ENCODE measurements around the gene EIF4E1B. TPM values are rescaled to one million over a fixed set of nuclear protein-coding genes. Genes with fewer than 3 reads are reported as not detected.

Gene EIF4E1B
- total RNA-seq, 5 donors from 2014 or later (not counting 1 experiment from before 2014, with no cell fraction given), result not detected

- H3K27me3 ChIP-seq (replicated peaks in 1 of 2; ENCODE audit: control insufficient read depth in 2 of 2, extremely low read depth in 1 of 2, insufficient read depth in 2 of 2, low read length in 1 of 2), result peaks cover 4 to 62% of the 10 kb centered on the region in 2 experiments
- WGBS (ENCODE audit: insufficient coverage), result 59% methylated on average over 6 of the region's 7 CpGs
- H3K4me3 Mint-ChIP-seq, result no peak overlapping the region
- no peaks in the 10 kb centered on the region for H3K9me3 ChIP-seq
- CTCF ChIA-PET, result no interaction called here
- H3K36me3 ChIP-seq (ENCODE audit: control insufficient read depth in 2 of 2, extremely low read depth in 1 of 2, insufficient read depth in 1 of 2, low read length in 1 of 2), result no peaks in the 10 kb centered on the region
- H3K4me1 ChIP-seq (ENCODE audit: control insufficient read depth in 1 of 2, extremely low read depth in 1 of 2, insufficient read depth in 2 of 2, low read length in 2 of 2), result no peaks in the 10 kb centered on the region
- no peak for DNase-seq
- no peak overlapping the region for H3K4me3 ChIP-seq (ENCODE audit: control insufficient read depth in 1 of 2, extremely low read depth in 1 of 2, low read length in 1 of 2)
- no peaks in the 10 kb centered on the region for H3K9me3 Mint-ChIP-seq
- ATAC-seq (replicated peaks in 1 of 4), result no peak
- H3K4me1 Mint-ChIP-seq, result no peaks in the 10 kb centered on the region
- H3K36me3 Mint-ChIP-seq, result no peaks in the 10 kb centered on the region
- POLR2A ChIA-PET, result no interaction called here
- H3K27ac ChIP-seq (ENCODE audit: low read length), result no peak overlapping the region
- H3K27me3 Mint-ChIP-seq, result peaks cover 18 to 37% of the 10 kb centered on the region in 2 donors
- H3K27ac Mint-ChIP-seq, result no peak overlapping the region
Measured at GRCh38 chr5:176667637-176668036, 37.2 kb downstream of the EIF4E1B start.

- H3K27me3 ChIP-seq (replicated peaks in 1 of 2; ENCODE audit: control insufficient read depth in 2 of 2, extremely low read depth in 1 of 2, insufficient read depth in 2 of 2, low read length in 1 of 2), result peaks cover 4 to 52% of the 10 kb centered on the region in 2 experiments
- ChIA-PET CTCF (interaction anchor here in 1 of 2 donors (2.4 kb wide), 1 partner anchor 10 kb away, joined by 9 read pairs; no protein-coding TSS in a partner anchor), POLR2A (no interaction called here)
- no peaks in the 10 kb centered on the region for H3K36me3 ChIP-seq (ENCODE audit: control insufficient read depth in 2 of 2, extremely low read depth in 1 of 2, insufficient read depth in 1 of 2, low read length in 1 of 2)
- peaks cover 0 to 6% of the 10 kb centered on the region in 2 experiments for H3K4me1 ChIP-seq (ENCODE audit: control insufficient read depth in 1 of 2, extremely low read depth in 1 of 2, insufficient read depth in 2 of 2, low read length in 2 of 2)
- ATAC-seq (replicated peaks in 1 of 4) (no peak), DNase-seq (no peak)
- H3K4me3 ChIP-seq (ENCODE audit: control insufficient read depth in 1 of 2, extremely low read depth in 1 of 2, low read length in 1 of 2), result no peak overlapping the region
- no peak overlapping the region for H3K27ac Mint-ChIP-seq
- no peaks in the 10 kb centered on the region for H3K4me1 Mint-ChIP-seq
- WGBS (ENCODE audit: insufficient coverage), result 84% methylated on average over 5 of the region's 8 CpGs
- no peaks in the 10 kb centered on the region for H3K9me3 Mint-ChIP-seq
- no peak overlapping the region for H3K4me3 Mint-ChIP-seq
- no peak overlapping the region for H3K27ac ChIP-seq (ENCODE audit: low read length)
- H3K27me3 Mint-ChIP-seq, result peaks cover 12 to 29% of the 10 kb centered on the region in 2 donors
- no peaks in the 10 kb centered on the region for H3K9me3 ChIP-seq
- H3K36me3 Mint-ChIP-seq, result no peaks in the 10 kb centered on the region
Measured at GRCh38 chr5:176670449-176670848, 40.0 kb downstream of the EIF4E1B start.

GRCh38 chr5:176671399-176671798 lies 40.9 kb downstream of the EIF4E1B start:
- Histone ChIP-seq H3K4me1 (ENCODE audit: control insufficient read depth in 1 of 2, extremely low read depth in 1 of 2, insufficient read depth in 2 of 2, low read length in 2 of 2) (peaks cover 0 to 6% of the 10 kb centered on the region in 2 experiments), H3K4me3 (ENCODE audit: control insufficient read depth in 1 of 2, extremely low read depth in 1 of 2, low read length in 1 of 2) (no peak overlapping the region), H3K36me3 (ENCODE audit: control insufficient read depth in 2 of 2, extremely low read depth in 1 of 2, insufficient read depth in 1 of 2, low read length in 1 of 2) (no peaks in the 10 kb centered on the region), H3K27me3 (replicated peaks in 1 of 2; ENCODE audit: control insufficient read depth in 2 of 2, extremely low read depth in 1 of 2, insufficient read depth in 2 of 2, low read length in 1 of 2) (peaks cover 4 to 54% of the 10 kb centered on the region in 2 experiments), H3K27ac (ENCODE audit: low read length) (no peak overlapping the region), H3K9me3 (no peaks in the 10 kb centered on the region)
- H3K4me1 Mint-ChIP-seq, result no peaks in the 10 kb centered on the region
- ATAC-seq (replicated peaks in 1 of 4), result no peak
- peaks cover 13 to 29% of the 10 kb centered on the region in 2 donors for H3K27me3 Mint-ChIP-seq
- H3K4me3 Mint-ChIP-seq, result no peak overlapping the region
- H3K36me3 Mint-ChIP-seq, result no peaks in the 10 kb centered on the region
- ChIA-PET CTCF (no interaction called here), POLR2A (no interaction called here)
- no peaks in the 10 kb centered on the region for H3K9me3 Mint-ChIP-seq
- H3K27ac Mint-ChIP-seq, result no peak overlapping the region
- DNase-seq, result no peak
- WGBS (ENCODE audit: insufficient coverage), result 67% methylated on average over 3 of the region's 4 CpGs

GRCh38 chr5:176671890-176672747 lies 41.6 kb downstream of the EIF4E1B start:
- H3K27ac Mint-ChIP-seq, result no peak overlapping the region
- 70% methylated on average over 10 of the region's 18 CpGs for WGBS (ENCODE audit: insufficient coverage)

GRCh38 chr5:176673651-176674583 lies 43.4 kb downstream of the EIF4E1B start:
- ChIA-PET POLR2A (interaction anchor here in 1 of 2 donors (0.7 kb wide), 1 partner anchor 110 kb away, joined by 7 read pairs; no protein-coding TSS in a partner anchor), CTCF (interaction anchor here in 1 of 2 donors (0.6 kb wide), 1 partner anchor 482 kb away, joined by 3 read pairs; no protein-coding TSS in a partner anchor)
- no peak overlapping the region for H3K27ac ChIP-seq (ENCODE audit: low read length)
- ATAC-seq (replicated peaks in 1 of 4), result no peak
- Mint-ChIP-seq H3K4me1 (no peaks in the 10 kb centered on the region), H3K27me3 (peaks cover 31 to 47% of the 10 kb centered on the region in 2 donors), H3K9me3 (no peaks in the 10 kb centered on the region), H3K4me3 (no peak overlapping the region), H3K36me3 (no peaks in the 10 kb centered on the region), H3K27ac (no peak overlapping the region)
- no peak overlapping the region for H3K4me3 ChIP-seq (ENCODE audit: control insufficient read depth in 1 of 2, extremely low read depth in 1 of 2, low read length in 1 of 2)
- WGBS (ENCODE audit: insufficient coverage), result 82% methylated on average over 15 of the region's 18 CpGs
- DNase-seq, result no peak
- no peaks in the 10 kb centered on the region for H3K9me3 ChIP-seq
- H3K27me3 ChIP-seq (replicated peaks in 1 of 2; ENCODE audit: control insufficient read depth in 2 of 2, extremely low read depth in 1 of 2, insufficient read depth in 2 of 2, low read length in 1 of 2), result peaks cover 2 to 67% of the 10 kb centered on the region in 2 experiments
- no peaks in the 10 kb centered on the region for H3K36me3 ChIP-seq (ENCODE audit: control insufficient read depth in 2 of 2, extremely low read depth in 1 of 2, insufficient read depth in 1 of 2, low read length in 1 of 2)
- H3K4me1 ChIP-seq (ENCODE audit: control insufficient read depth in 1 of 2, extremely low read depth in 1 of 2, insufficient read depth in 2 of 2, low read length in 2 of 2), result peaks cover 0 to 6% of the 10 kb centered on the region in 2 experiments

More at GRCh38 chr5:176671890-176672747, 41.6 kb downstream of the EIF4E1B start:
- DNase-seq, result no peak
- no peaks in the 10 kb centered on the region for H3K36me3 Mint-ChIP-seq
- H3K4me3 Mint-ChIP-seq, result no peak overlapping the region
- ChIA-PET CTCF (no interaction called here), POLR2A (no interaction called here)
- no peaks in the 10 kb centered on the region for H3K9me3 Mint-ChIP-seq
- H3K4me3 ChIP-seq (ENCODE audit: control insufficient read depth in 1 of 2, extremely low read depth in 1 of 2, low read length in 1 of 2), result no peak overlapping the region
- H3K9me3 ChIP-seq, result no peaks in the 10 kb centered on the region
- H3K36me3 ChIP-seq (ENCODE audit: control insufficient read depth in 2 of 2, extremely low read depth in 1 of 2, insufficient read depth in 1 of 2, low read length in 1 of 2), result no peaks in the 10 kb centered on the region
- no peak for ATAC-seq (replicated peaks in 1 of 4)
- H3K27me3 Mint-ChIP-seq, result peaks cover 16 to 32% of the 10 kb centered on the region in 2 donors
- no peaks in the 10 kb centered on the region for H3K4me1 Mint-ChIP-seq
- H3K4me1 ChIP-seq (ENCODE audit: control insufficient read depth in 1 of 2, extremely low read depth in 1 of 2, insufficient read depth in 2 of 2, low read length in 2 of 2), result peaks cover 0 to 6% of the 10 kb centered on the region in 2 experiments
- H3K27ac ChIP-seq (ENCODE audit: low read length), result no peak overlapping the region
- H3K27me3 ChIP-seq (replicated peaks in 1 of 2; ENCODE audit: control insufficient read depth in 2 of 2, extremely low read depth in 1 of 2, insufficient read depth in 2 of 2, low read length in 1 of 2), result peaks cover 4 to 59% of the 10 kb centered on the region in 2 experiments

GRCh38 chr5:176674799-176675198 lies 44.3 kb downstream of the EIF4E1B start:
- Mint-ChIP-seq H3K4me3 (no peak overlapping the region), H3K27ac (no peak overlapping the region), H3K4me1 (no peaks in the 10 kb centered on the region), H3K36me3 (no peaks in the 10 kb centered on the region), H3K27me3 (peaks cover 40 to 54% of the 10 kb centered on the region in 2 donors), H3K9me3 (no peaks in the 10 kb centered on the region)
- no peak overlapping the region for H3K27ac ChIP-seq (ENCODE audit: low read length)
- H3K36me3 ChIP-seq (ENCODE audit: control insufficient read depth in 2 of 2, extremely low read depth in 1 of 2, insufficient read depth in 1 of 2, low read length in 1 of 2), result no peaks in the 10 kb centered on the region
- H3K9me3 ChIP-seq, result no peaks in the 10 kb centered on the region
- ChIA-PET POLR2A (no interaction called here), CTCF (no interaction called here)
- DNase-seq, result no peak
- H3K27me3 ChIP-seq (replicated peaks in 1 of 2; ENCODE audit: control insufficient read depth in 2 of 2, extremely low read depth in 1 of 2, insufficient read depth in 2 of 2, low read length in 1 of 2), result peaks cover 5 to 73% of the 10 kb centered on the region in 2 experiments
- WGBS (ENCODE audit: insufficient coverage), result 75% methylated on average over 12 of the region's 17 CpGs
- H3K4me3 ChIP-seq (ENCODE audit: control insufficient read depth in 1 of 2, extremely low read depth in 1 of 2, low read length in 1 of 2), result no peak overlapping the region
- no peak for ATAC-seq (replicated peaks in 1 of 4)
- peaks cover 0 to 6% of the 10 kb centered on the region in 2 experiments for H3K4me1 ChIP-seq (ENCODE audit: control insufficient read depth in 1 of 2, extremely low read depth in 1 of 2, insufficient read depth in 2 of 2, low read length in 2 of 2)

Measured in T-cell (primary cell).